Stimulated activated CD4-positive, alpha-beta T cell treated with anti-CD3 and anti-CD28 coated beads, Interleukin-12 subunit alpha, Interleukin-12 subunit beta, amount 100 ng/mL, for 48 hours (primary cell): ENCODE data around the gene PPP1CC.
"Not testable (repeated sequence)": the region's sequence is repeated elsewhere in the genome, so short reads cannot be mapped to it uniquely, and the experiment has no call there.

Experiments
- DNase-seq, 3 donors: peaks; one replicate each; pipeline ENCODE4 v3.0.0-alpha.2; 2020; ENCODE audit warnings: low read depth in 2 of 3, low spot score in 1 of 3

The PPP1CC gene

DNA sequence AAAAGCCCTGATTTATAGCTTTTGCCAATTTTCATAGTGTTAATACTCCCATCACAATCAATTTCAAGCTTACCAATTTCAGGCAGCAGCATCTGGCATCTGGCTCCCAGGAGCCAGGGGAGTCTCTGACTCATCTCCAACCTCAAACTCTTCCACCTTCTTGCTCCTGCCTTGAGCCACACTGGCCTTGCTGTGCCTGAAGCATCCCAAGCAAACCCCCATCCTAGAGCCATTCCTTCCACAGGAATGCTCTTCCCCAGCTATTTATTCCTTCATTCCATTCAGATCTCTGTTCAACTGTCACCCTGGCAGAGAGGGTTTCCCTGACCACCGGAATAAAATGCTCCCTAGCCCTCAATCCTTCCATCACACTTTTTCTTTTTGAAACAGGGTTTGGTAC lies 13.9 kb upstream of the PPP1CC start:
- no peak for DNase-seq

DNA sequence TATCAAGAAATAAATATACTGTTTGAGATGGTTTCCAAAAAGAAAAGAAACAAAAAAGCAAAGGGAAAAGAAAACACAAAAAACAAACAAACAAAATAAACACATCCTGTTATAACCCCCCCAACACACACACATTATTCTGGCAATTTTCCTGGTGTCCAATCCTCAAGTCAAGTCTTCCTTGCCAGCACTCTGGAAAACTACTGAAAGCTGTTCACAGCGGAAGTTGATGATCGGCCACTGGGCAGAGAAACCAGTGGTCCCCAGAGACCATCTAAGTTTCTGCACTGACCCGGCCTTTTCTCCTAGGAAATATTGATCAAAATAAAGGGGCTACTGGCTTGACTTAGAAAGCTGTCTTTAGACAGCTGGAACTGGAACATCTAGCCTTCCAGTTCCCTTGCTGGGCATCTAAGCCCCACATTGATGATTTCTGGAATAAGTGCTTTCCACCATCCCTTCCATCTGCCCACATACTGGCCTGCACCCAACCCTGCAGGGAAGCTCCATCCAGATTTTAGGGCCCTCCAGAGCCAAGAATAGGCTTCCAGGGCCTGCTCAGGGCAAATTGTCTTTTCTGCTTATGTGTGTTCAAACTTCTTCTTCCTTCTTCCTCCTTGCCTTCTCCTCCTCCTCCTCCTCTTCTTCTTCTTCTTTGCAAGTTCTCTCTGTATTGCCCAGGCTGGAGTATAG lies 11.6 kb upstream of the PPP1CC start:
- no peak for DNase-seq

DNA sequence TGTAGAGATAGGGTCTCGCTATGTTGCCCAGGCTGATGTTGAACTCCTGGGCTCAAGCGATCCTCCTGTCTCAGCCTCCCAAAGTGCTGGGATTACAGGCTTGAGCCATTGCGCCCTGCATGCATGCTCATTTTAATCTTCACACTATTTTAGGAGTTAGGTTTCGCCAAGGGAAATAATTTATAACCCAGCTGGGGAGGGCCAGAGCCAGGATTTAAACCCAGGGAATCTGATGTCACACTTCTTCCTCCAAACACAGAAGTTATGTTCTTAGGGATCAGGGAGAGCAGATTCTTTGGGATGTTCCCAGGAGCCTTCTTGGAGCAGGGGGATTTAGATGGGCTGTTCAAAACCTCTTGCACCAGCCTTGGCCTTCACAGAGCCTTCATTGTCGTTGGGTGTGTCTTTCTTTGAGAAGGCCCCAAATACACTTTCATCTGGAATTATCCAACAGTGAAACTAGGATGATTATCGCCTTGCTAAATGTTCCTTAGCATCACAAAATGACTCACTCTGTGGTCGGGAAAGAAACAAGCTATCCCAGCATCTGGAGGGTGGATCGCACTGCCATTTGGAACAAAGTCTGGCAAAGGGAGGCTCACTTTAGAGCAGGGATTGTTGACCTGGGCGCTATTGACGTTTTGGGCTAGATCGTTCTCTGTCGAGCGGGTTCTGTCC lies 8.2 kb upstream of the PPP1CC start:
- no peak for DNase-seq

DNA sequence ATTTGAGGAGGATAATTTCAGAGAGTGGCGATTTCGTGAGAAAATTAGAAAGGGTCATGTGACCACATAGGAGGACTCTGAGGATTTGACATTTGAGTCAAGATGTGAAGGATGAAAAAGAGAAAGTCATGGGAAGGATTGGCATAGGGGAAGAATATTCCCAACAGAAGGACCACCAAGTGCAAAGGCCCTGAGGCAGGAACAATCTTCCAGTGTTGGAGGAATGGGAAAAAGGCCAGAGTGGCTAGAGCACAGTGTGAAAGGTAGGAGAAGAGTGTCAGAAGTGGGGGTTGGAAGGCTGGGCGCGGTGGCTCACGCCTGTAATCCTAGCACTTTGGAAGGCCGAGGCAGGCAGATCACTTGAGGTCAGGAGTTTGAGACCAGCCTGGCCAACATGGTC lies 3.9 kb upstream of the PPP1CC start:
- no peak for DNase-seq

DNA sequence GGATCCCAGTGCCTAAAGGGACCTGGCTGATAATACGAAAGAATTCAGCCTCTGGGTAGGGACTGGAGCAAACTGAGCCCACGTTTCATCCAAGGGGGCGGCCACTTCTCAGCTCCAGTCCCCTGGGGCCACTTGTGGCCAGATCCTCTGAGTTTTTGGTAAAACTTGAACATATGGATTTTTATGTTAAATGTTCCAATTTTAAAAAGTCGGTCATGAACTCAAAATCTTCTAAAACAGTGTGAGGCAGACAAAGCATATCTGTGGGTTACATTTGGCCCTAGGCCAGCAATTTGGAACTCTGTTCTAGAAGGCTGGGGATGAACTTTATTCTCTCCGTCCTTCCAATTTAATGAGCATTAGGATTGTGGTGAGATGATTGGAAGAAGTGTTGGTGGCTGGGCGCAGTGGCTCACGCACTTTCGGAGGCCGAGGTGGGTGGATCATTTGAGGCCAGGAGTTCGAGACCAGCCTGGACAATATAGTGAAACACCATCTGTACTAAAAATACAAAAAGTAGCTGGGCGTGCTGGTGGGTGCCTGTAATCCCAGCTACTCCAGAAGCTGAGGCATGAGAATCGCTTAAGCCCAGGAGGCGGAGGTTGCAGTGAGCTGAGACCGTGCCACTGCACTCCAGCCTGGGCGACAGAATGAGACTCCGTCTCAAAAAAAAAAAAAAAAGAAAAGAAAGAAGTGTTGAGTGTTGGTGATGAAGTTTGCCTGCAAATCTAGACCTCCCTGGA lies 3.0 kb upstream of the PPP1CC start:
- no peak for DNase-seq

DNA sequence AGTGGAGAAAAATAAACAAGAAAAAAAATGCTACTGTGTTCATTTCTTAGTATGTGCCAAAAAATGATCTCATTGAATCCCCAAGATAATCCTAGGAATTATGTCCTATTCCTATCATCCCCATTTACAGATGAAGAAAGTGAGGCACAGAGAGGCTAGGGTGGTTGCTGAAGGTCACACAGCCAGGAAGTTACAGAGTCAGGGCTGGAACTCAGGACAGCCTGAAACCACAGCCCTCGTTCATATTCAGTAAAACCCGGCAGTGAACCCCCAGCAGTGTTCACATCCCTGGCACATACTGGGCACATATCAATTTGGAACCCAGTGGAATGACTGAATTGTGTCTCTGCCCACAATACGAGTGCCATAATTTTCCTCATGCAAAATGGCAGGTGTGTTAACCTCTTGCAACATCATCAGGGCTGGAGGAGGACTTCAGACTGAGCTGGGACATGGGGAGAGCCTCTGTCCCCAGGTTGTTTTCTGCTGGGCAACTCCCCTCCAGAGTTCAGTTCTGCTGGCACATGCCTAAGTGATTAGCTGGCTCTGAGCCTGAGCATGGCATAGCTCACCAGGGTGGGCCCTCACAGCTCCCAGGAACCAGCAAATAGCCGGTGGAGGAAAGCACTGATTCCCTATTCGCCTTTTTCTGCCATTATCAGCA lies 2.0 kb upstream of the PPP1CC start:
- no peak for DNase-seq

DNA sequence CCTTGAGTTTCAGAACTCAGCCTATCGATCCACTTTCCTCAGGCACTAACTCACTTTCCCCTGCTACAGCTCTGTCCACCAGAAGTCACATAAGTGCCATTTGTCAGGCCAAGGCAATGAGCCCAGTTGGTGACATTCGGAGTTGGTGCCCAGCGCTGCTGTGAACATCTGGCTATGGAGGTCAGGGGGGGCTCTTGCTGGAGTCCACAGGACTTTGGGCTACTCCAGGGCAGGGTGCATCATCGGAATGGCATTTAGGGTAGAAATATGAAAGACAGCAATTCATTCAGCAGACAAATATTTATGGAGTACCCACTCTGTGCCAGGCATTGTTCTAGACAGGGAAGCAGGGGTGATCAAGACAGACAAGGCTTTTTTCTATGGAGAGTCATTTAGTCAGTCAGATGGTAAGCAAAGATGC lies 1.5 kb upstream of the PPP1CC start:
- no peak for DNase-seq

DNA sequence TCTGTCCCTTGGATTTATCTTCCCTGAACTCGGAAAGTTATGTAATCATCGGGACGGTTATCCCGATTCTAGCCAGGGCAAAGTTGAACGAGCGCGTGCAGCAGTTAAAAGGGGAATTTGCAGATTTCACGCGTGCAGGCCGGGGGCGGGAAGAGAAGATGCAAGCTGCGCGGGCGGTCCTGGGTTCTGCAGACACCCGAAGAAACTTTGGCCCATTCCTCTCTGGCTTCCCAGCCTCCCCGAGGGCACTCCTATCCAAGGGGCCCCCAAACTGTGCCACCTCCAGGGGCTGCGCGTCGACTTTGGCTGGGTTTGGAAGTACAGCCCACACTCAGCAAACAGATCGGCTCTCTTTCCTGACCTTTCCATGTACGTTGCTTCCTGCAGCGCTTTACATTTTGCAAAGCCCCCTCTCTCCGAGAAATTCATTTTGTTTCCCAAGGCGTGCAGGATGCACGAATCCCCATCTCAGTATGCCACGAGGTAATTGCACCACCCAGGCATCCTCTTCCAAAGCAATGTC lies 941 bp upstream of the PPP1CC start:
- no peak for DNase-seq

DNA sequence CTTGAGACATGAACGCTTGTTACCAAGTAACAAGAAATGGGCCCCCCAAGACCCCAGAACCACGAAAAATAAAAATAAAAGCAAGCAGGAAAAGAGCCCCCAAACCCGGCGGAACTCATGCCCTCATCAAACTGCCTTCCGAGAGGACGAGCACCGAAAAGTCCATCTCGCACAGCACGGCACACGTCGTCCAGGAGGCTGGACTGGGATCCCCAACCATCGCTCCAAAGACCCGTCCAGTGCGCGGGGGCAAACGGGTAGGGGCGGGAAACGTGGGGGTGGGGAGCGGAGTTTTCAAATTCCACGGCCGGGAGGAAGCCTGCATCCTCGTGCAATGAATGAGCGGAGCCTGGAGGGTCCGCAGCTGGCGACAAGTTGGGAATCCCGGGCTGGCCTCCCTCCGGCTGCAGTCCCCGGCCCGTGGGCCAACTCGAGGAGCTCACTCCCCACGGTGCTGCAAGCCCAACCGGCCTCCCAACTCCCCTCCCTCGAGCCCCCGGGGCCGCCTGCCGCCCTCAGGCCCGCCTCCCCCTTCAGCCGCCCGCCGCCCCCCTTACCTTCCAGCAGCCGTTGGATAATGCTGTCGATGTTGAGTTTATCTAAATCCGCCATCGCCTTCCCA lies 484 bp downstream of the PPP1CC start:
- no peak for DNase-seq

DNA sequence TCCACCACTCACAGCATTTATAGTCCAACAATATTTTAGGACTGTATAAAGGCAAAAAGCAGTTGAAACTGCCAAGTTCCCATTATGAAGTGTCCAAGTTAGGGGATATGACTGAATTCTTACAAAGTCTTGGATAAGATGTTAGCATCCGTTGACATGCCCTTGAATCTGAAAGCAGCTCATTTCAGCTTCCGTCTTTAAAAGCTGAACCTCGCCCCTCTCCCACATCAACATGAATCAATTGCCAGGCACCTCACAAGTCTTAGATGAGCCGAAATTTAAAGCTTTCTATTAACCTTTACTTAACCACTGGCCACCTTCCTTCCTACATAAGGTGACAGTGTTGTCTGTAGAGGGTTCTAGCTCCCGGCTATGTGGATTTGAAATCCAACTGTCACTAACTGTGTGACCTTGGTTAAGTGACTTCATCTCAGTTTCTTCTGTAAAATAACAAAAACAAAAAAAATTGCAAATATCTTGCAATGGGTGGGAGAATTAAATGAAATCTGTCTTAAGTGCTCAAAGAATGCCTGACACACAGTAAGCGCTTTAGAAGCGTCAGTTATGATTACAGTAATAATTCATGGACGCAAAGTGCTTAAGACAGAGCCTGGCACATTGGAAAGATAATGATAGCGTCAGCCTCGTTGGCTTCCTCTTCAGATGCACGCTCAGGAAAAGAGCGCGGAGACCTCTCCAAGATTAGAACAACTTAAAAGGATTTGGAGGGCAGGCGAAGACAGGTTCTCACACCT lies 1.2 kb downstream of the PPP1CC start:
- DNase-seq: no peak

DNA sequence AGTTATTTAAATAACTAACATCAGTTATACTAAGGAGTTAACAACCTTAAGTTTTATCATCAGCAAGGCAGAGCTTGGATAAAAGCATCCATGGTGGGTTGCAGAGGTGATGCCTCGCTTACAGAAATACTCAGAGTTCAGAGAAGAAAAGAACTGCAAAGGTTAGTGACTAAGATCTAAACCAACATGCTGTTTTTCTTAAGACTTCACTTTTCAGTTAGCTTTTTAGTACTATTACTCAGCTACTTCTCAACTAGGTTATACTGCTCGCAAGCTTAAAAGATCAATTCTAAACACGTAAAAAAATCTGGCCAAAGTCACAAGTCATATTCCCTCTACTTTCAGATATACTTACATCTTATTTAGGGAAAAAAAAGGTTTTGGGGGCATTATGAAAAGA lies 2.8 kb downstream of the PPP1CC start:
- DNase-seq: no peak

DNA sequence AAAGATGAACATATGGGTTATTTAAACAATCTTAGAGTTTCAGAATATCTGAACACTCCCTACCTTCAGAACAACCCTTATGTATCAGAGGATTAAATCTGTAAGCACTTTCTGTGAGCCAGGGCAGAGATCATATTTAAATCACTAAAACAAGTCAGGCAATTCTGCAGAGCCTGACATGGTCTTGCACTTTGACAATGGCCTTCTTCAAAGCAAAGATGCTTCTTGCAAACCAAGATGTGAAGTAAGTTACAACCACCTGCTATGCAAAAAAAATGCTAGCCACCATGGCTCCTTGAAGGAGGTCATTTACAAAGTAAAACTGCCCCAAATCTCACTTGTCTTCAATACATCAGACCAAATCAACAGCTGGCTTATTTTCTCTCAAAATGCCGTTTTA lies 3.2 kb downstream of the PPP1CC start:
- DNase-seq: no peak

DNA sequence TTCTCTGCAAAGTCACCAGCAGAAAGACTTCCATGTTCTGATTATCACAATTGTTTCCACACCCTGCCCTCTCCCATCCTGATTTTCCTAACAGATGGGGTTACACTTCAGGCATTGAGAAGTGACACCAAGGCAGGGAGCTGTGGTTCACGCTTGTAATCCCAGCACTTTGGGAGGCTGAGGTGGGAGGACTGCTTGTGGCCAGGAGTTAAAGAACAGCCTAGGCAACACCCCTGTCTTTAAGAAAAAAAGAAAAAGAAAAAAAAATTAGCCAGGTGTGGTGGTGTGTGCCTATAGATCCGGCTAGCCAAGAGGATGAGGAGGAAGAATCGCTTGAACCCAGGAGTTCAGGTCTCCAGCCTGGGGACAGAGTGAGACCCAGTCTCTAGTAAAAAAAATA lies 5.2 kb downstream of the PPP1CC start:
- DNase-seq: no peak

DNA sequence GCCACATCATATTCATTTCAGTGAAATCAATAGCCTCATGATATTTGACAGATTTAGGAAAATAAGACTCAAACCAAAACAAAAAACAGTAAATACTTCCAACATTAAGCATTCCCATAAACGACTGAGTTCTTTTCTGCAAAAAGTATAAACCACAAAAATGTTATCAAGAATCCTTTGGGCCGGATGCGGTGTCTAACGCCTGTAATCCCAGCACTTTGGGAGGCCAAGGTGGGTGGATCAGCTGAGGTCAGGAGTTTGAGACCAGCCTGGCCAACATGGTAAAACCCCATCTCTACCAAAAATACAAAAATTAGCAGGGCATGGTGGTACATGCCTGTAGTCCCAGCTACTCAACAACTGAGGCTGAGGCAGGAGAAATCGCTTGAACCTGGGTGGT lies 5.7 kb downstream of the PPP1CC start:
- DNase-seq: not testable (repeated sequence)

DNA sequence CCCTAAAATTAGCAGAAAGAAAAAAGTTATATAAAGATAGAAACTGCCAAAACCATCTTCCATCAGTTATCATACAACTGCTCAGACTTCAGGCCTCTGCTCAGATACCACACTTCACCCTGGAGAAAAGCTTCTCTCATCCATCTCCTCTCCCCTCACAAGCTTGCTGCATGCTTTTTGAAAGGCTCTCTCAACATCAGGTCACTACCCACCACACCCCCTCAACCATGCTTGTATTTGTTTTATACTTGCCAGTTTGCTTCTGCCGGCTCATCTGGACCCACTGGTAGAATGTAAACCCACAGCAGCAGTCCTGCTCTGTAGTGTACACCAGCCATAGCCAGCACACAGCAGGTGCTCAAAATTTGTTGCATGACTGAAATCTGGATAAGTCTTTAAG lies 8.8 kb downstream of the PPP1CC start:
- no peak for DNase-seq

DNA sequence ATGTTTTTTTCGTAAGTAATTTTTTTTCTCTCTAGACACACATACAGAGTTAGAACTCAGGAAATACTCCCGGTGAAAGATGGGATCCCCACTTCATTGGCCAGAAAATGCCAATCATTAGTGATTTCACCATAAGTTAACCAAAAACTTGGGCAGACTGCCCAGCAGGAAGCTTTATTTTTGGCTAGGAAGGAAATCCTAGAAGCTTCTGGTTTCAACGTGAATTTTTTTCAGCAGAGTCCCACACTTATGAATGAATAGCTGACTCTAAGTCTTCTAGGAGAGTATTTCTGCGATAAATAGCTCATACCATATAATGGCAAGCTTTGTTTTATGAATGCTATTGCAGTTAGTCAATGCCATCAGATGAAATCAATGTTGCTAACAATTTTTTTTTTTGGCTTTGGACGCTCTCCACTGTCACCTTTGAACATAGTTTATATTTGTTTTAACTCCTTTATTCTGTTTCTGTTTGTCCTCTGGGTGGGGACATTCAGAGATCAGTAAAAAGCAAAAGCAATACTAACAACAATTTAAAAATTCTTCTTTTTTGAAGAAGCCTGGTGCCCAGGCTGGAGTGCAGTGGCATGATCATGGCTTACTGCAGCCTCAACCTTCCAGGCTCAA lies 9.5 kb downstream of the PPP1CC start:
- no peak for DNase-seq

DNA sequence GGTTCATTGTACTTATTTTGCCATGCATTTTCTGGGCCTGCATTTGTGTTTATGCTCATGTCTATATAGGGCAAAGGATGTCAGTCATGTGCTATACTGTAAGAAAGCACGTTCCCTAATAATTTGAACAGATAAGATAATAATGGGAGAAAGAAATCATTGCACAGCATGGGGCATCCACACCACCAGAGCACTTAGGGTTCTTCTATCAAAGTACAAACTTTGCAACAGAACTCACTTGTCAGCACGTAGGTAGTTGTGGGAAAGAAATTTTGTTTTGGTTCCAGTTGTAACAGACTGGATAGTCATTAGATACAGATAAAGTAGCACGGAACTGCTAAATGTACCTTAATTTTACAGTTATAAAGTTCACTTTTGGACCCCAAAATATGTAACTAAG lies 10.1 kb downstream of the PPP1CC start:
- no peak for DNase-seq

DNA sequence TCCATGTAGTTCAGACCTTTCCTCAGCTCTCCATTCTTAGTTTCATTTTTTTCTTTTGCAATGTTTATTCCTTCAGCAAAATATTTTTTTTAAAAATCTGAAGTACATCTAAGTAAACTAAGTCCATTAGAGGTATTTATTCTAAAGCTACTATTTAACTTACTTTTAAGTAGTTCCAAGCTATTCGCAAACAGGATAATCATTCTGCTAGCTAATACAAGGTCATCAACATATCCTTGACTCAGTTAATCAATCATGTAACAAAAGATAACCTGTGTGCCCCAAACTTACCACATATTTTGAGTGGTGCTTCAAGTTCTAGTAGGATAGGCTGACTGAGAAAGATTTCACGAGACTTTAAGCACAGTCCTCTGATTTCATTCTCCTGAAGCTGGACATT lies 11.2 kb downstream of the PPP1CC start:
- DNase-seq: no peak

DNA sequence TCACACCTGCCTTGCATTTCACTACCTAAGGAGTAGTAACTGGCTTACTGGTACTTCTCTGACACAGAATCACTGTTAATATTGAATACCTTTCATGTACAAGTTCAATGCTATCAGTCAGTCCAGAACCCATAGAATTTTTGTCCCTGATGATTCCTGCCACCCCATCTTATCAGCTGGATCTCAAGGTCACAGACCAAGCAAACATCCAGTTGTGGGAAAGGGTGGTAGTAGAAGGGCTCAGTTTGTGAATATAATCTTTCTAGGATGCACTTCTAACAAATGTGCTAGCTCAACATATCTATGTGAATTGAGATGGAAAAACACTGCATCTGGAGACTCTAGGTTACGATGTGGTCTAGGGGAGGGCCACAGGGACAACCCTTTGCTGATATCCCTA lies 14.1 kb downstream of the PPP1CC start:
- no peak for DNase-seq
